Lower leg skin (tissue), 3 donors: ENCODE data around the gene NR5A2.

Source experiments
- CTCF ChIP-seq, 3 donors: fragments of 450-650 bp; IDR thresholded peaks; one replicate each; pipeline ENCODE4 v1.5.1; 2016; ENCODE audit warnings: antibody characterized with exemption in 3 of 3, mild to moderate bottlenecking in 3 of 3, moderate library complexity in 2 of 3
- POLR2A ChIP-seq, 2 donors: fragments of 450-650 bp; IDR thresholded peaks; one replicate each; pipeline ENCODE4 v1.6.1; 2016 to 2017; ENCODE audit warnings: antibody characterized with exemption in 2 of 2, mild to moderate bottlenecking in 1 of 2, moderate library complexity in 1 of 2

DNA sequence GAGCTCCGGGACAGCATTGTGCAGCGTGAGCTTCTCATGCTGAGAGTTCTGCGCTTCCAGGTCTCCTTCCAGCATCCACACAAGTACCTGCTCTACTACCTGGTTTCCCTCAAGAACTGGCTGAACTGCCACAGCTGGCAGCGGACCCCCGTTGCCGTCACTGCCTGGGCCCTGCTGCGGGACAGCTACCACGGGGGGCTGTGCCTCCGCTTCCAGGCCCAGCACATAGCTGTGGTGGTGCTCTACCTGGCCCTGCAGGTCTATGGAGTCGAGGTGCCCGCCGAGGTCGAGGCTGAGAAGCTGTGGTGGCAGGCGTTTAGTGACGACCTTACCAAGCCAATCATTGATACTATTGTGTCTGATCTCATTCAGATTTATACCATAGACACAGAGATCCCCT is 186.4 kb downstream of the NR5A2 start:
- no peak for TF ChIP-seq CTCF (IDR thresholded peaks at IDR 0.05)
- no peak for TF ChIP-seq POLR2A (IDR thresholded peaks at IDR 0.05)
